PC-9 (cell line): ENCODE measurements around the gene IMMP2L. TPM values are rescaled to one million over a fixed set of nuclear protein-coding genes. Genes with fewer than 3 reads are reported as not detected.

ENCODE experiments used
- BruUV-seq: library from RNA; stranded (reverse); fragments of 400-500 nt; replicated peaks from 2 replicates; lab custom pipeline; 2021; lab: Mats Ljungman, UMichigan
- CTCF ChIA-PET: fragments of 300-600 bp; sonication (Branson Sonifier 250); formaldehyde crosslinking; loops from one replicate; lab custom pipeline; 2022; ENCODE audit warnings: antibody characterized with exemption; lab: Charles Lee
- POLR2A ChIA-PET: fragments of 300-600 bp; sonication (Branson Sonifier 250); formaldehyde crosslinking; loops from one replicate; lab custom pipeline; 2022; ENCODE audit warnings: antibody characterized with exemption; ENCODE audit not compliant: unreplicated experiment; lab: Charles Lee
- DNase-seq, 2 experiments: peaks; one replicate each; pipeline versions ENCODE4 v3.0.0 to v3.0.0-alpha.2; 2015 to 2022; ENCODE audit warnings: mixed read lengths in 1 of 2
- H2AFZ ChIP-seq: fragments of 200-600 bp; sonication (generic); 2 replicates; pipeline ENCODE4 v1.8.1; 2017; ENCODE audit warnings: antibody characterized with exemption
- H3F3A ChIP-seq: fragments of 200-600 bp; sonication (generic); 2 replicates; pipeline ENCODE4 v1.8.1; 2017; ENCODE audit warnings: antibody characterized with exemption, mild to moderate bottlenecking, low read depth; ENCODE audit not compliant: insufficient read depth
- H3K27ac ChIP-seq: fragments of 200-600 bp; sonication (generic); 2 replicates; pipeline ENCODE4 v1.6.1; 2016; ENCODE audit warnings: mixed run types
- H3K27me3 ChIP-seq: fragments of 200-600 bp; sonication (generic); 2 replicates; pipeline ENCODE4 v1.6.1; 2016; ENCODE audit warnings: low read depth, mixed run types; ENCODE audit not compliant: insufficient read depth
- H3K36me3 ChIP-seq: fragments of 200-600 bp; sonication (generic); 2 replicates; pipeline ENCODE4 v1.6.1; 2016; ENCODE audit warnings: low read depth, mixed run types
- H3K4me1 ChIP-seq: fragments of 200-600 bp; sonication (generic); replicated peaks from 2 replicates; pipeline ENCODE4 v1.6.1; 2016; ENCODE audit warnings: mixed run types; ENCODE audit not compliant: insufficient read depth
- H3K4me2 ChIP-seq: fragments of 200-600 bp; sonication (generic); 2 replicates; pipeline ENCODE4 v1.6.1; 2017; ENCODE audit warnings: mixed run types
- H3K4me3 ChIP-seq: fragments of 200-600 bp; sonication (generic); 2 replicates; pipeline ENCODE4 v1.6.1; 2016; ENCODE audit warnings: mixed run types
- H3K79me2 ChIP-seq: fragments of 200-600 bp; sonication (generic); 2 replicates; pipeline ENCODE4 v1.6.1; 2017; ENCODE audit warnings: low read depth, mixed run types
- H3K9me2 ChIP-seq: fragments of 200-600 bp; sonication (generic); 2 replicates; pipeline ENCODE4 v1.8.1; 2017; ENCODE audit warnings: mild to moderate bottlenecking; ENCODE audit not compliant: insufficient read depth
- H3K9me3 ChIP-seq: fragments of 200-600 bp; sonication (generic); 2 replicates; pipeline ENCODE4 v1.8.1; 2016; ENCODE audit warnings: low read depth; ENCODE audit not compliant: insufficient read depth
- H4K20me1 ChIP-seq: fragments of 200-600 bp; sonication (generic); 2 replicates; pipeline ENCODE4 v1.8.1; 2017; ENCODE audit not compliant: insufficient read depth
- CTCF ChIP-seq: fragments of 200-600 bp; sonication (generic); conservative IDR thresholded peaks from 2 replicates; pipeline ENCODE4 v1.6.1; 2017; ENCODE audit warnings: mixed run types, antibody characterized with exemption, mild to moderate bottlenecking, moderate library complexity
- EZH2 ChIP-seq: fragments of 200-600 bp; sonication (generic); IDR thresholded peaks from 2 replicates; pipeline ENCODE4 v1.8.0; 2017; ENCODE audit warnings: antibody characterized with exemption, low read depth
- intact Hi-C: fragments of 100-400 bp; cut with micrococcal nuclease; formaldehyde crosslinking; loops from one replicate; pipeline ENCODE4 v1.10.0; 2022; ENCODE audit not compliant: unreplicated experiment
- total RNA-seq: library from RNA; stranded (reverse); gene quantifications from 2 replicates; pipeline ENCODE4 v1.2.3, GENCODE V29; 2021

The IMMP2L gene
- total RNA-seq, 1 experiment from 2014 or later, result 40.5 TPM

GRCh38 chr7:111159426-111159825 is 402.9 kb downstream of the IMMP2L start:
- Histone ChIP-seq H3K27me3 (no peaks in the 10 kb centered on the region), H3K4me3 (no peak overlapping the region), H3K4me2 (no peak overlapping the region), H3K27ac (no peak overlapping the region), H2AFZ (no peak overlapping the region), H3K9me2 (no peaks in the 10 kb centered on the region; the same call in 1 of the 2 replicates), H4K20me1 (no peaks in the 10 kb centered on the region), H3K79me2 (no peaks in the 10 kb centered on the region), H3K36me3 (no peaks in the 10 kb centered on the region), H3K4me1 (no peaks in the 10 kb centered on the region), H3F3A (no peaks in the 10 kb centered on the region), H3K9me3 (no peaks in the 10 kb centered on the region)
- BruUV-seq, result no TSS peak
- intact Hi-C loops, result no loop called here
- no peak for TF ChIP-seq EZH2
- TF ChIP-seq CTCF, result no peak
- ChIA-PET CTCF (no interaction called here), POLR2A (no interaction called here)
- DNase-seq, result no peak

- Histone ChIP-seq H2AFZ (no peak overlapping the region), H3K4me2 (no peak overlapping the region), H4K20me1 (no peaks in the 10 kb centered on the region), H3K4me1 (no peaks in the 10 kb centered on the region), H3K79me2 (no peaks in the 10 kb centered on the region), H3K36me3 (no peaks in the 10 kb centered on the region), H3K27me3 (no peaks in the 10 kb centered on the region), H3K27ac (no peak overlapping the region), H3K4me3 (no peak overlapping the region), H3F3A (no peaks in the 10 kb centered on the region), H3K9me3 (no peaks in the 10 kb centered on the region), H3K9me2 (no peaks in the 10 kb centered on the region)
- ChIA-PET POLR2A (no interaction called here), CTCF (no interaction called here)
- no peak for DNase-seq
- intact Hi-C loops, result no loop called here
- BruUV-seq, result no TSS peak
- TF ChIP-seq CTCF (no peak), EZH2 (no peak)
Observed at GRCh38 chr7:111150709-111151108, 411.6 kb downstream of the IMMP2L start.

- Histone ChIP-seq H3K4me2 (no peak overlapping the region), H3F3A (no peaks in the 10 kb centered on the region), H3K4me1 (no peaks in the 10 kb centered on the region), H3K36me3 (no peaks in the 10 kb centered on the region), H3K4me3 (no peak overlapping the region), H3K79me2 (no peaks in the 10 kb centered on the region), H3K9me3 (no peaks in the 10 kb centered on the region), H3K27ac (no peak overlapping the region), H2AFZ (no peak overlapping the region), H3K9me2 (no peaks in the 10 kb centered on the region), H3K27me3 (no peaks in the 10 kb centered on the region), H4K20me1 (no peaks in the 10 kb centered on the region)
- BruUV-seq, result no TSS peak
- DNase-seq, result no peak
- intact Hi-C loops, result no loop called here
- ChIA-PET CTCF (no interaction called here), POLR2A (no interaction called here)
- TF ChIP-seq CTCF (no peak), EZH2 (no peak)
Observed at GRCh38 chr7:111147708-111148533, 414.4 kb downstream of the IMMP2L start.
